MCF 10A (cell line): Measurements from ENCODE around the gene ORM2. TPM values are rescaled to one million over a fixed set of nuclear protein-coding genes. Genes with fewer than 3 reads are reported as not detected.
"Not testable (repeated sequence)": the region's sequence is repeated elsewhere in the genome, so short reads cannot be mapped to it uniquely, and the experiment has no call there.

Experiments used
- BruUV-seq: library from RNA; stranded (reverse); fragments of 400-500 nt; replicated peaks from 2 replicates; lab custom pipeline; 2021; lab: Mats Ljungman, UMichigan
- CTCF ChIA-PET: fragments of 300-600 bp; sonication (Branson Sonifier 250); formaldehyde crosslinking; extraction: SDS; loops from one replicate; lab custom pipeline; 2021; ENCODE audit warnings: antibody characterized with exemption, inconsistent platforms; lab: Yijun Ruan, JAX
- POLR2A ChIA-PET: fragments of 300-600, 350-650 bp; sonication (Branson Sonifier 250); formaldehyde crosslinking; extraction: SDS; loops from one replicate; lab custom pipeline; 2020; ENCODE audit warnings: antibody characterized with exemption, inconsistent platforms; lab: Yijun Ruan, JAX
- DNase-seq: peaks from one replicate; pipeline ENCODE4 v3.0.0-alpha.2; 2018; ENCODE audit not compliant: unreplicated experiment
- H3K27ac Mint-ChIP-seq: one replicate; pipeline ENCODE4 v1.8.0; 2022; ENCODE audit warnings: mild to moderate bottlenecking, low read depth, mixed read lengths; ENCODE audit not compliant: unreplicated experiment
- H3K27me3 Mint-ChIP-seq: one replicate; pipeline ENCODE4 v1.8.0; 2022; ENCODE audit warnings: mixed read lengths; ENCODE audit not compliant: insufficient read depth, unreplicated experiment
- H3K36me3 Mint-ChIP-seq: one replicate; pipeline ENCODE4 v1.8.0; 2022; ENCODE audit warnings: mild to moderate bottlenecking, moderate library complexity, mixed read lengths; ENCODE audit not compliant: insufficient read depth, unreplicated experiment
- H3K4me1 Mint-ChIP-seq: one replicate; pipeline ENCODE4 v1.8.0; 2022; ENCODE audit warnings: mixed read lengths; ENCODE audit not compliant: insufficient read depth, unreplicated experiment
- H3K4me3 Mint-ChIP-seq: one replicate; pipeline ENCODE4 v1.8.0; 2022; ENCODE audit warnings: mild to moderate bottlenecking, moderate library complexity, mixed read lengths; ENCODE audit not compliant: unreplicated experiment
- H3K9me3 Mint-ChIP-seq: one replicate; pipeline ENCODE4 v1.8.0; 2022; ENCODE audit warnings: mixed read lengths; ENCODE audit not compliant: unreplicated experiment
- intact Hi-C: fragments of 100-400 bp; cut with micrococcal nuclease; formaldehyde crosslinking; loops from 2 replicates; pipeline ENCODE4 v1.14.1; 2022
- total RNA-seq: library from RNA; stranded (reverse); gene quantifications from 2 replicates; pipeline ENCODE4 v1.2.3, GENCODE V29; 2022
- TF ChIP-seq, protein P1 (sequence below): fragments of 200-600 bp; IDR thresholded peaks from one replicate; pipeline ENCODE4 v1.8.0; 2022; ENCODE audit warnings: antibody characterized with exemption, mild to moderate bottlenecking; ENCODE audit not compliant: unreplicated experiment

Gene ORM2
- total RNA-seq, 1 experiment from 2014 or later: not detected

DNA sequence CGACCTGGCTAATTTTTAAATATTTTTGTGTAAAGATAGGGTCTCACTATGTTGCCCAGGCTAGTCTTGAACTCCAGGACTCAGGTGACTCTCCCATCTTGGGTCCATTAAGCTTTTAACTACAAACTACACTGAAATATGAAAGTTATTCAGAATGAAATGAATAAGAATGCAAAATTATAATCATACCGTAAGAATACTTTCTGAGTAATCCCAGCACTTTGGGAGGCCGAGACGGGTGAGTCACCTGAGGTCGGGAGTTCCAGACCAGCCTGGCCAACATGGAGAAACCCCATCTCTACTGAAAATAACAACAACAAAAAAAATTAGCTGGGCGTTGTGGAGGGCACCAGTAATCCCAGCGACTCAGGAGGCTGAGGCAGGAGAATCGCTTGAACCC, 7.9 kb upstream of the ORM2 start:
- H3K27ac Mint-ChIP-seq: no peak overlapping the region
- H3K9me3 Mint-ChIP-seq: no peaks in the 10 kb centered on the region
- H3K36me3 Mint-ChIP-seq: no peaks in the 10 kb centered on the region
- intact Hi-C loops: no loop called here
- H3K27me3 Mint-ChIP-seq: no peaks in the 10 kb centered on the region
- H3K4me3 Mint-ChIP-seq: no peak overlapping the region
- TF ChIP-seq, protein P1, sequence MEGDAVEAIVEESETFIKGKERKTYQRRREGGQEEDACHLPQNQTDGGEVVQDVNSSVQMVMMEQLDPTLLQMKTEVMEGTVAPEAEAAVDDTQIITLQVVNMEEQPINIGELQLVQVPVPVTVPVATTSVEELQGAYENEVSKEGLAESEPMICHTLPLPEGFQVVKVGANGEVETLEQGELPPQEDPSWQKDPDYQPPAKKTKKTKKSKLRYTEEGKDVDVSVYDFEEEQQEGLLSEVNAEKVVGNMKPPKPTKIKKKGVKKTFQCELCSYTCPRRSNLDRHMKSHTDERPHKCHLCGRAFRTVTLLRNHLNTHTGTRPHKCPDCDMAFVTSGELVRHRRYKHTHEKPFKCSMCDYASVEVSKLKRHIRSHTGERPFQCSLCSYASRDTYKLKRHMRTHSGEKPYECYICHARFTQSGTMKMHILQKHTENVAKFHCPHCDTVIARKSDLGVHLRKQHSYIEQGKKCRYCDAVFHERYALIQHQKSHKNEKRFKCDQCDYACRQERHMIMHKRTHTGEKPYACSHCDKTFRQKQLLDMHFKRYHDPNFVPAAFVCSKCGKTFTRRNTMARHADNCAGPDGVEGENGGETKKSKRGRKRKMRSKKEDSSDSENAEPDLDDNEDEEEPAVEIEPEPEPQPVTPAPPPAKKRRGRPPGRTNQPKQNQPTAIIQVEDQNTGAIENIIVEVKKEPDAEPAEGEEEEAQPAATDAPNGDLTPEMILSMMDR: no peak
- CTCF ChIA-PET: interaction anchor here (0.6 kb wide), 1 partner anchor 248 kb away, joined by 4 read pairs; no protein-coding TSS in a partner anchor
- POLR2A ChIA-PET: no interaction called here
- DNase-seq: no peak
- BruUV-seq: no TSS peak
- peaks cover 13% of the 10 kb centered on the region for H3K4me1 Mint-ChIP-seq

DNA sequence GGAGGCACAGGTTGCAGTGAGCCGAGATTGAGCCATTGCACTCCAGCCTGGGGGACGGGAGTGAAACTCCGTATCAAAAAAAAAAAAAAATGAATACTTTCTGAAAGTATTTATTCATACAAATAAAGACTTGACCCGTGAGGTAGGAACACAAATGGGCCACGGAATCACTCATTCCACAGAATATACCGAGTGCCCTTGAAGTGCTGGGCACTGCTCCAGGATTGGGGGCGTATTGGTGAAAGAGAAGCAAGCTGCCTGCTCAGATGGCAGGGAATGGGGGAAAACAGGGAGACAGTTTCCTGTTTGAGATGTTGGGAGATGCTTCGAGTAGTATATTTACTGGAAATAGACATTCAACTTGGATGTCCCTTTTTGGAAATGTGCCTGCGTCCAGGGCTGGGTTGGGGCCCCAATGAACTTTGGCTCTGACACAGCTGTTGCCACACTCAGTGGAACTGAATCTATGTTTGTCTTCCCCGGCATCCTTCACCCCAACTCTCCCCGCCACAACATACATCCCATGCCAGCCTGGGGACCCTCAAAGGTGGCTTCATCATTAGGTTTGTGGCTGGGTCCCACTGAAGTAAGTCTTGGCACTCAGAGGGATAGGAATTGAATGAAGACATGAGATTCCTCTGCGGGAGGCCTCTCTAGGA, 7.4 kb upstream of the ORM2 start:
- H3K9me3 Mint-ChIP-seq, DNase-seq, H3K27ac Mint-ChIP-seq, BruUV-seq, H3K36me3 Mint-ChIP-seq, CTCF ChIA-PET, POLR2A ChIA-PET, H3K4me3 Mint-ChIP-seq, H3K27me3 Mint-ChIP-seq, intact Hi-C loops: not testable (repeated sequence)
- H3K4me1 Mint-ChIP-seq: peaks cover 13% of the 10 kb centered on the region

DNA sequence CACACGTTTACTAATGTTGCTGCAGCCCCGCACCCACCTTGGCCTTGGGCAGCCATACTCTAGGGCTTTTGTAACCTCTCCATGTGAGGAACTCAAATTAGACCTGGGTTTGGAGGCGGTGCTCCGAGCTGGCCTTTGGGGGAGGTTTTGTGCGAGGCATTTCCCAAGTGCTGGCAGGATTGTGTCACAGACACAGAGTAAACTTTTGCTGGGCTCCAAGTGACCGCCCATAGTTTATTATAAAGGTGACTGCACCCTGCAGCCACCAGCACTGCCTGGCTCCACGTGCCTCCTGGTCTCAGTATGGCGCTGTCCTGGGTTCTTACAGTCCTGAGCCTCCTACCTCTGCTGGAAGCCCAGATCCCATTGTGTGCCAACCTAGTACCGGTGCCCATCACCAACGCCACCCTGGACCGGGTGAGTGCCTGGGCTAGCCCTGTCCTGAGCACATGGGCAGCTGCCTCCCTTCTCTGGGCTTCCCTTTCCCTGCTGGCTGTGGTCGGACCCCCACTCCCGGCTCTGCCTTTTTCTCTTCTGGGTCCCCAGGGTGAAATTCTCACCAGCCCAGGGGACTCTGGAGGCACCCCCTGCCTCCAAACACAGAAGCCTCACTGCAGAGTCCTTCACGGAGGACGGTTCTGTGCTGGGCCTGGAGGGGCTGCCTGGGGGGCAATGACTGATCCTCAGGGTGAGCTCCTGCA, 6.7 kb upstream of the ORM2 start, which contains the start of gene ORM1:
Gene ORM1 (plus strand): TSS at position 268 of the 701 bp plus-strand sequence. CDS start 36 bp downstream, at position 304.
- H3K9me3 Mint-ChIP-seq, DNase-seq, POLR2A ChIA-PET, CTCF ChIA-PET, H3K27ac Mint-ChIP-seq, H3K4me3 Mint-ChIP-seq, intact Hi-C loops, BruUV-seq, H3K4me1 Mint-ChIP-seq, H3K36me3 Mint-ChIP-seq, H3K27me3 Mint-ChIP-seq: not testable (repeated sequence)

DNA sequence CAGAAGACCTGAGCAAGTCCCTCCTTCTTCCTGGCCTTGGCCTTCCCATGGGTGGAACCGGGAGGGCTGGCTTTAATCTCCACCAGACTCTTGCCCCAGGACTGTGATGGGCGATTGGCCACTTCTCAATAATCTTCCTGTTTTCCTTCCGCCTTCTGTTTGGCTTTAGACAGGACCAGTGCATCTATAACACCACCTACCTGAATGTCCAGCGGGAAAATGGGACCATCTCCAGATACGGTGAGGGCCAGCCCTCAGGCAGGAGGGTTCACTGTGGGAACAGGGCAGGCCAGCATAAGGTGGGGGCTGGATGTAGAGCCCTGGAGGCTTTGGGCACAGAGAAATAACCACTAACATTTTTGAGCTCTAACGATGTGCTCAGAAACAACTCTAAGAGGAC, 5.8 kb upstream of the ORM2 start:
- H3K4me3 Mint-ChIP-seq, H3K27me3 Mint-ChIP-seq, intact Hi-C loops, POLR2A ChIA-PET, H3K36me3 Mint-ChIP-seq, DNase-seq, H3K4me1 Mint-ChIP-seq, BruUV-seq, H3K9me3 Mint-ChIP-seq, H3K27ac Mint-ChIP-seq: not testable (repeated sequence)
- CTCF ChIA-PET: interaction anchor here (0.9 kb wide), 1 partner anchor 516 kb away, joined by 3 read pairs; no protein-coding TSS in a partner anchor

DNA sequence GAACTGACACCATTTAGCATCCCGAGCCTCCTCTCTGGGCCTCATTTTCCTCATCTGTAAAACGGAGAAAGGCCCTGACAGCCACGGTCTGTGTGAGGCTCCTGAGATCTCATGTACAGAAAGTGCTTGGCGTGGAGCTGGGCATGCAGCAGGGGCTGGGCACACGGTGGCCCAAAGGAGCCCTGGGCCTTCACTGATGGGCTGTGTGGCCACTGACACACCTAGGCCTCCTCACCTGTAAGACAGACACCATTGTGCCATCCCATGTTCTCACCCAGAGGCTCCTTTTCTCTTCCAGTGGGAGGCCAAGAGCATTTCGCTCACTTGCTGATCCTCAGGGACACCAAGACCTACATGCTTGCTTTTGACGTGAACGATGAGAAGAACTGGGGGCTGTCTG, 5.2 kb upstream of the ORM2 start:
- CTCF ChIA-PET: interaction anchor here (0.9 kb wide), 1 partner anchor 517 kb away, joined by 3 read pairs; no protein-coding TSS in a partner anchor
- POLR2A ChIA-PET: no interaction called here
- Mint-ChIP-seq H3K4me1 (no peaks in the 10 kb centered on the region), H3K9me3 (no peaks in the 10 kb centered on the region), H3K27me3 (no peaks in the 10 kb centered on the region), H3K4me3 (no peak overlapping the region), H3K36me3 (no peaks in the 10 kb centered on the region), H3K27ac (no peak overlapping the region)
- no peak for DNase-seq
- intact Hi-C loops: no loop called here
- BruUV-seq: no TSS peak
- TF ChIP-seq, protein P1: no peak

DNA sequence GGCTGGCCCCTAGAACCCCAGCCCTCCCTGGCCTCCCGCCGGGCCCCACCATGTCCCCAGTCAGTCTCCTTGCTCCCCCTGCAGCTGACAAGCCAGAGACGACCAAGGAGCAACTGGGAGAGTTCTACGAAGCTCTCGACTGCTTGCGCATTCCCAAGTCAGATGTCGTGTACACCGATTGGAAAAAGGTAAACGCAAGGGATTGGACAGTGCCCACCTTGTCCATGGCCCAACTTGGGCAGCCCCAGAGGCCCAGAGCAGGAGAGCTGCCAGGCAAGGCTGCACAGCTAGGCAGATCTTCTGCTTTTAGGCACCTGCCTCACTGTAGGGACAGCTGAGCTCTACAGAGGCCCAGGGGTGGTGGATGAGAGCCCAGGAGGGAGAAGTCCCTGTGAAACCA, 4.7 kb upstream of the ORM2 start:
- H3K27ac Mint-ChIP-seq, DNase-seq, H3K36me3 Mint-ChIP-seq, H3K4me1 Mint-ChIP-seq, intact Hi-C loops, H3K27me3 Mint-ChIP-seq, H3K4me3 Mint-ChIP-seq, H3K9me3 Mint-ChIP-seq, POLR2A ChIA-PET, BruUV-seq: not testable (repeated sequence)
- CTCF ChIA-PET: interaction anchor here (0.7 kb wide), 1 partner anchor 169 kb away, joined by 3 read pairs; no protein-coding TSS in a partner anchor

DNA sequence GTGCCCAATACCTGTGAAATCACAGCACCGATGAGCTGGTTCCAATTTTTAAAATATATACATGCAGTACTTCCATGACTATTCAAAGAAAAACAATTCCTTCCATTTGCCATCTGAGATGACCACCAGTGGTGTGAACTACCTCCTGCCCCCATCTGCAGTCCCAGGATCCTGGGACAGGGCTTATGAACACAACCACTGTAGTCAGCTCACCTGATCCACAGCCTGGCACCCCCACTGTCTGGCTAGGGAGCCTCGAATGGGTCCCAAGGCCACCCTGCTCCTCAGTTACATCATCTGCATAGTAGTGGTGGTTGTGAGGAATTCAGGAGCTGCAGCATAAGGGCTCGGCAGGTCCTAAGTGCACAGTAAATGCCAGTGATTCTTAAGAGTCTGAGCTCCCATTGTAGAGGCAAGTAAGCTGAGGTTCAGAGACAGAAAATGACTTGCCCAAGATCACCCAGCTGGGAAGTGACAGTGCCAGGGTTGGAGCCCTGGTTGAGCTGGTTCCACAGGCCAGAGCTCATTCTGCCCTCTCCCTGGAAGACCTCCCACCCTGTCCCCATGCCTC, 3.9 kb upstream of the ORM2 start:
- H3K4me1 Mint-ChIP-seq, BruUV-seq, H3K27ac Mint-ChIP-seq, H3K9me3 Mint-ChIP-seq, H3K36me3 Mint-ChIP-seq, intact Hi-C loops, DNase-seq, H3K4me3 Mint-ChIP-seq, H3K27me3 Mint-ChIP-seq: not testable (repeated sequence)
- POLR2A ChIA-PET: interaction anchor here (0.7 kb wide), 1 partner anchor 40 kb away, joined by 3 read pairs; no protein-coding TSS in a partner anchor
- CTCF ChIA-PET: interaction anchor here (0.6 to 0.7 kb wide), 3 partner anchors 57 to 447 kb away, joined by 3 read pairs; no protein-coding TSS in a partner anchor
